KOPT-K1 (cell line): Measurements from ENCODE around the gene MYBBP1A.

Experiments
- H3K27ac ChIP-seq: fragments of 200-600 bp; sonication (generic); 2 replicates; pipeline ENCODE4 v1.5.1; 2016; ENCODE audit warnings: antibody characterized with exemption, mild to moderate bottlenecking, low read depth, low read length; ENCODE audit not compliant: poor library complexity, severe bottlenecking
- H3K36me3 ChIP-seq: fragments of 200-600 bp; sonication (generic); 2 replicates; pipeline ENCODE4 v1.5.1; 2017; ENCODE audit warnings: antibody characterized with exemption, mild to moderate bottlenecking, low read length, moderate library complexity; ENCODE audit not compliant: insufficient read depth
- H3K9me3 ChIP-seq: fragments of 200-600 bp; sonication (generic); 2 replicates; pipeline ENCODE4 v1.5.1; 2017; ENCODE audit warnings: antibody characterized with exemption, low read length, mild to moderate bottlenecking; ENCODE audit not compliant: insufficient read depth, poor library complexity, severe bottlenecking

Gene MYBBP1A

DNA sequence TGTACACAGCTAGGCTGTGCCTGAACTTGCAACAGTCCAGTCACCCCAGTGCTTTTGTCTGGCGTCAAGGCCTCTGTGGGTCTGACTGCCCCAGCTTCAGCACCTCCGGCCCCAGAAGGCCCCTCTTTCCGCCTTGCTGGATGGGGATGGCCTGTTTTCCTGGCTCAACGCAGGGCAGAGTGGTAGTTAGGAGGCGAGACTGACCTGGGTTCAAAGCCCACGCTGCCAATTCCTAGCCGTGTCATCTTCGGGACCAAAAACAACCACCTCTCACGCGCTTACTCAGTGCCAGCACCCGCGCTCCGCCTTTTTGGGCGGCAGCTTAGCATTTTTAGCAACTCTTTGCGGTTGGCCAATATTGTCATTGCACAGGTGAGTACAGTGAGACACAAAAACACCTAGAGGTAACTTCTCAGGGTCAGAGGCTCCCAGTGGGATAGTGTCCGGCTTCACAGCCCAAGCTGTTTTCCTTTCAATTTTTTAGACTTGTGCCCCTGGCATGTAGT, 4.6 kb downstream of the MYBBP1A start:
- H3K36me3 ChIP-seq = peaks cover 85% of the 10 kb centered on the region
- H3K9me3 ChIP-seq = no peaks in the 10 kb centered on the region
- no peak overlapping the region for H3K27ac ChIP-seq

DNA sequence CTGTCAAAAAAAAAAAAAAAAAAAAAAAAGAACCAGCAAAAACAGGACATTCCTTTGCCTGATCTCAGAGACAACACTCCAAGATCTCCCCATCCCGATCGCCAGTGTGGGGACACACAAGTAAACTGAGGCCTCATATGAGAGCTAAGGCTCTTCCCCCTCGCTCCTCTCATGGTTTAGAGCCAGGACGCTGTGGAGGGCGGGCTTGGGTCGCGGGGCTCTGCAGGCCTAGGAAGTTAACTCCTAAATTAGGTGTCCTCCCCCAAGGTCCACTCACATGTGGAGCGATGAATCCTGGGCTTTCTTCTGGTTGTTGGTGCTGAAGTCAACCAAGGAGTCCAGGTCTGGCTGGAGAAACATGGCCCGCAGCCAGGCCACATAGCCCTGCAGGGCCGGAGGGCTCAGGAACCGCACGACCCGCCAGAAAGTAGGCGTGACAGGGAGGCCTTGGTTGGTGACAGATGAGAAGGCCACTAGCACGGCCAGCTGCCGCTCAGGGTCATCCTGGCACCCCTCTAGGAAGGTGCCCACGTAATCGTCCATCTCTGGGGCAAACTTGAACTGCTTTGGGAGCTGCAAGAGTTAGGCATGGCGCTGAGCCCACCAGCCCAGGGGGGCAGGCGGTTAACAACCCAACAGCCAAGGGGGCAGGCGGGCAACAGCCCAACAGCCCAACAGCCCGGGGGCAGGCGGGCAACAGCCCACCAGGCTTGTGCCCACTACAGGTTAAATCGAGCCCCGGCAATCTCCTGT, 5.2 kb downstream of the MYBBP1A start:
- no peak overlapping the region for H3K27ac ChIP-seq
- peaks cover 91% of the 10 kb centered on the region for H3K36me3 ChIP-seq
- H3K9me3 ChIP-seq = no peaks in the 10 kb centered on the region

DNA sequence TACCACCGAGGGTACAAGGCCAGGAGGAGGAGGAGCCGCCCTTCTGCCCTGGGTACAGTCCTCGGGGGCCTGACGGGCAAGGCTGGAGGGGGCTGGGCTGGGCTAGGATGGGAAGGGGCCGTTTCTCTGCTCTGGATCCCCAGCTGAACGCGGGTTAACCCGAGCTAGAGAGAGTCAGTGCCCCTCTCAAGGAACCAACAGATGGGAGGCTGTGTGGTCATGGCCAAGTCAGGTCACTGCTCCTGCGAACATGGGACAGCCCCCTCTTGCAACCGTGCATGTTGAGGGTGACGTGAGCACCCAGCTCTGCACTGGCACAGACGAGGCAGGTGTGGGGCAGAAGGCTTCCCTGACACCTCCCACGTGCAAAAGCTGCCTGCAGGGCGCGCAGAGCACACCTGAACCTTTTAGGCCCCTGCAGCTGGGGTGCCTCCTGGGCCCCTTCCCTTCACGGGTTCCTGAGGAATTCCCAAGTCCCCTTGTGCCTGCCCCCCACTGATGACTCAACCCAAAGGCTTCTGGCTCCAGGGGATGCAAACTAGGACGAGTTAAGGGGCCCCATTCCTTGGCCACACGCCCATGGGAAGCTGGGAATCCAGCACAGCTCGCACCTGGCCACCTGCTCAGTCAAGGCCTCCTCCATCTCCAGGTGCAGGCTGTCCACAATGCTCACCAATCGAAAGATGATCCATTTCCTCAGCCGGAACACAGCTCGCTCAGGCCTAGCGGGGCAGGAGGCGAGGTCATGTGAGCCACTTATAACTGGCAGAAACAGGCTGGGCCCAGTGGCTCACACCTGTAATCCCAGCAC, 6.3 kb downstream of the MYBBP1A start:
- H3K9me3 ChIP-seq = no peaks in the 10 kb centered on the region
- H3K27ac ChIP-seq = no peak overlapping the region
- peaks cover 100% of the 10 kb centered on the region for H3K36me3 ChIP-seq

DNA sequence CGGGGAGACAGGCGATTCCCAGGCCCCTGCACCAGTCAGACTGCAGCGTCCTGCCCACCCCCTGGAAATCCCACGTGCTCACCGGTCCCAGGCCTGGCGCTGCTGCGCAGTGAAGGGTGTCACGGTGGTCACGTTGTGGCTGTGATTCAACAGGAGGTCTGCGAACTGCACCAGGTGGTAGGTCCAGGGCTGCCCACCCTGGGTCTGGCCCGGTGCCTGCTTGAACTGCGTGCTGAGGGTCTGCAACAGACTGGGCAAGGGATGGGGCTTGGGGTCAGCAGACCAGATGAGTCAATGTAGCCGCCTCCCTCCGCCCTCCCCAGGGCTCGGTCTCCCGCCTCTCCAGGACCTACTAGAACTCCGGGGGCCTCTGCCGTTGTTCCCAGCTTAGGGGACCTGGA, 7.1 kb downstream of the MYBBP1A start:
- H3K27ac ChIP-seq = no peak overlapping the region
- no peaks in the 10 kb centered on the region for H3K9me3 ChIP-seq
- H3K36me3 ChIP-seq = peaks cover 100% of the 10 kb centered on the region

DNA sequence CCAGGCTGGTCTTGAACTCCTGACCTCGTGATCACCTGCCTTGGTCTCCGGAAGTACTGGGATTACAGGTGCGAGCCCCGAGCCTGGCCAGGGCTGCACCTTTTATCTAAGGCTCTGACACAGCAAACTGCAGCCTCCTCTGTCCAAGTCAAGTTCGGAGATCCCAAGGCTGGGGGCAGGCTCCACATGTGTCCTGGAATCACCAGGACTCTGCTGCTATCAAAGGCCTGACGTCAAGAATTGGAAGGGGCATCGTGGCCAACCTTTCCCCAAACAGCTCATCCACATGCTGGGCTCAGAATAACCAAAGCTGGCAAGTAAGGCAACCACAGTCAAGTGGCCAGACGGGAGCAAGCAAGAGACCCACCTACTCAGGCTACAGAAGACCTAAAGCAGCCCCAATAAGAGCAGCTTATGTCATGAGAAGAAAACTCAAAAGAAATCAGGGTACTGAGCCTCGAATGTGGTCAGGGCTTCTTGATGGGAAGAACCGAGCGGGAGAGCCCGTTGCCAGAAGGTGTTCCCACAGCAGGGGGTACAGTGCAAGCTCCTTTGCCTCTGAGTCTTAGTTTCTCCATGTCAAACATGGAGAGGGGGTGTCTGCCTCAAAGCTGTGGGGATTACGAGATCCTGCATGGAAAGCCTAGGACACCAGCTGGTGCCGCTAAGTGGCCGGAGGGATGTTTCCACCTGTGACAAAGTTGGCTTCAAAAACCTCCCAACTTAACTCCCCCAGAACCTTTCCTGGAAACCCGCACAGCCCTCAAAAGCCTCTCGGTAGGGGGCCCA, 7.9 kb downstream of the MYBBP1A start:
- H3K27ac ChIP-seq = no peak overlapping the region
- peaks cover 100% of the 10 kb centered on the region for H3K36me3 ChIP-seq
- no peaks in the 10 kb centered on the region for H3K9me3 ChIP-seq

DNA sequence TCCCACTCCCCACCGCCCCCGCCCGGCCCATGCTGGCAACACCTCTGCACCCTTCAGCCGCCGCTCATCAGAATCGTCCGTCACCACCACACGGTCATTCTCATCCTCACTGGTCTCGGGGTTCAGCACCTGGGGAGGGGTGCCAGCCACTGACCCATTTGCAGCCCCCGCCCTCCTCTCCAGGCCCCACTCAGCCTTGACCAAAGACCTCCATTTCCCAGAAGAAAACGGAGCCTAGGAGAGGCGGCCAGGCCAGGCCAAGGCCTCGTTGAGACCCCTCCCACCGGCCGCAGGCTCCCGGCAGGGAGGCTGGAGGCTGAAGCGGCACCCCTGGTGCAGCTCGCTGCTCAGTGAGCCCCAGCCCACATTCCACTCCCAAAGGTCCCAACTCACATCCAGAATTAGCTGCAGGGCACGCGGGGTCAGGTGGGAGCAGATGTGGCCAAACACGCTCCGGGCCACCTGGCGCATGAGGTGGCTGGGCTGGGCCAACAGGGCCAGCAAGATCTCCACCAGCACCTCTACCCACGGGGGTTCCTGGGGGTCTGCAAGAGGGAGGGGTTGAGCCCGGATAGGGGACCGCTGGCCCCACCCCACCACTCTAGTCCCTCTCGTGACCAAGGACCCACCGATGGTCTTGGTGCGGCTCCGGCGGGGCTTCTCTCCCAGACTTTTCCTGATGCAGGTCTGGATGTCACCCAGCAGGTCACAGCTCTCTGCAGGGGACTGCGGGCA, 9.8 kb downstream of the MYBBP1A start:
- H3K36me3 ChIP-seq = peaks cover 100% of the 10 kb centered on the region
- no peak overlapping the region for H3K27ac ChIP-seq

DNA sequence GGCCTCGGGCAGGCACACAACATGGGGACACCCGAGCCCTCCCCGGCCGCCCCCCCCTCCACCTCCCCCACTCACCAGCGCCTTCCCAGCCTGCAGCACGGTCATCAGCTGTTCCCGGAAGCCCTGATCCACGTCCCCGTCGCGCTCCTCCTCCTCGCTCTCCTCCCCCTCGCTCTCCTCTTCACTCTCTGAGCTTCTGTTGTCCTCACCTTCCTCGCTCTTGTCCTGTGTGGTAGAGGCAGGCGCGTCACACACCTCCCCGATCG, 10.3 kb downstream of the MYBBP1A start:
- H3K9me3 ChIP-seq = no peaks in the 10 kb centered on the region
- no peak overlapping the region for H3K27ac ChIP-seq
- peaks cover 100% of the 10 kb centered on the region for H3K36me3 ChIP-seq

More for the DNA sequence above, 9.8 kb downstream of the MYBBP1A start:
- H3K9me3 ChIP-seq = no peaks in the 10 kb centered on the region

DNA sequence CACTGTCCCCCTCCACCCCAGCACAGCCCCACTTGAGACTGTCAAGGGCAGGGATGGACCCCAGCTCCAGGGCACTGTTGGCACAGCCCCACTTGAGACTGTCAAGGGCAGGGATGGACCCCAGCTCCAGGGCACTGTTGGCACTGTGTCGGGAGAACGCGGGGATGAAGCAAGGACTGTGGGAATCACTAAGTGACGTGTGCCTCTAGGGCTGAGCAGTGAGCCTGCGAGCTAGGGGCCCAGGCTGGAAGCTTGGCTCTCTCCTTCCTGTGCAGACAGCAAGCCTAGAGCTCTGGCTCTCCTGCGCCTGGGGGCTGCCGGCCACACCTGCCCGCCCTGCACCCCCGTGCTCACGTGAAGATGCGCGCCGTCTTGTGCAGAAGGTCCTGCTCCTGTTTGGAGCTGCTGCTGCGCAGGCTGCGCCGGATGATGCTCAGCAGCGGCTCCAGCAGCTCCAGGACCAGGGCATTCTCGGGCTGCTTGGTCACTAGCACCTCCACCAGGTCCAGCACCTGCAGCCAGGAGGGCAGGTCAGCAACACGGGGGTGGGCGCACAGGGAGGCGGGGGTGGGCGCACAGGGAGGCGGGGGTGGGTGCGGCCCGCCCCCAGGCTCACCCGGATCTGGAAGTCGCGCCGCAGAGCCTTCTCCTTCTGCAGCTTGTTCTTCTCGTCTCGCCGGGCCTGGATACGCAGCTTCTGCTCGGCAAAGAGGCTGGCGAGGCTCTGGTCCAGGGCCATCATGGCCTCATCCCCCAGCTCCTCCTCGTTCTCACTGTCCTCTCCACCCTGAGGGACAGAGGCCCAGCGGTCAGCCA, 10.8 kb downstream of the MYBBP1A start:
- H3K9me3 ChIP-seq = no peaks in the 10 kb centered on the region
- peaks cover 100% of the 10 kb centered on the region for H3K36me3 ChIP-seq
- H3K27ac ChIP-seq = no peak overlapping the region

DNA sequence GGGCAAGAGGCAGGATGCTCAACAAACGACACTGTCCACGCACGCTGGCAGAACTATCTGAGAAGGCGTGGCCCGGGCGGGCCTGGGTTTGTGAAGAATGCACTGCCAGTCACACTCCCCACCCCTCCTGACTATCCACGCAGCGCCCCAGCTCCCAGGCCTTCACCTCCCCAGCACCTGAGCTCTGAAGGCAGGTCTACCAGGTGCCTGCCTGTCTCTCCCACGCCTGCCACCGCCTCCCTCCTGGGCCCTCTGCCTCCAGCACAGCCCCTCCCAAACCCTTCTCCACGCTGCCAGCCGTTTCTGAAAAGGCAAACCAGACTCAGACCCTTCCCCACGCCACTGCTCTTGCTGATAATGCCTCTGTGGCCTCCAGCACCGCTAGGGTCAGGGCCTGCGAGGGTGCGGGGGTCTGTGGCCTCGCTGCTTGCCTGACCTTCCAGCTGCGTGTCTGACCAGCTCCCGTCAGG, 11.6 kb downstream of the MYBBP1A start:
- H3K36me3 ChIP-seq = peaks cover 100% of the 10 kb centered on the region
- no peaks in the 10 kb centered on the region for H3K9me3 ChIP-seq
- no peak overlapping the region for H3K27ac ChIP-seq

DNA sequence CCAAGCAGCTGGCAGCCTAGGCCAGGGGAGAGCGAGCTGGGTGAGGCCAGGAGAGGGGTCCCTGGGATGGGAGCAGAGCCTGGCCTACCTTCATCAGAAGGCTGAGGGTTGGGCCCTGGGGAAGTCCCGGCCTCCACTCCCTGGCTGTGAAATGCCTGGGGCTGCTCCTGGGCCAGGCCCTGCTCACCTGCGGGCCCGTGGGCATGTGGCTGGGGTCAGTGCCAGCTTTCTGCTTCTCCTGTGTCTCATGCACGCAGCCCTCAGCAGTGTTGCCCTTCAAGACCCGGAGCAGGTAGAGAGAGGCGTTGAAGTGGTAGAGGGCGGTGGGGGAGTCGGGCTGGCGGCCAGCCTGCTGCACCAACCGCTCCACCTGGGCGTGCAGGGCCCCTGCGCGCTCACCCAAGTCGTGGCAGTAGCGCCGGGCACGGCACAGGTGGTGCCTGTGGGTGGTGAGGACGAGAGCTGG, 12.4 kb downstream of the MYBBP1A start:
- Histone ChIP-seq H3K9me3 (no peaks in the 10 kb centered on the region), H3K36me3 (peaks cover 100% of the 10 kb centered on the region), H3K27ac (no peak overlapping the region)

DNA sequence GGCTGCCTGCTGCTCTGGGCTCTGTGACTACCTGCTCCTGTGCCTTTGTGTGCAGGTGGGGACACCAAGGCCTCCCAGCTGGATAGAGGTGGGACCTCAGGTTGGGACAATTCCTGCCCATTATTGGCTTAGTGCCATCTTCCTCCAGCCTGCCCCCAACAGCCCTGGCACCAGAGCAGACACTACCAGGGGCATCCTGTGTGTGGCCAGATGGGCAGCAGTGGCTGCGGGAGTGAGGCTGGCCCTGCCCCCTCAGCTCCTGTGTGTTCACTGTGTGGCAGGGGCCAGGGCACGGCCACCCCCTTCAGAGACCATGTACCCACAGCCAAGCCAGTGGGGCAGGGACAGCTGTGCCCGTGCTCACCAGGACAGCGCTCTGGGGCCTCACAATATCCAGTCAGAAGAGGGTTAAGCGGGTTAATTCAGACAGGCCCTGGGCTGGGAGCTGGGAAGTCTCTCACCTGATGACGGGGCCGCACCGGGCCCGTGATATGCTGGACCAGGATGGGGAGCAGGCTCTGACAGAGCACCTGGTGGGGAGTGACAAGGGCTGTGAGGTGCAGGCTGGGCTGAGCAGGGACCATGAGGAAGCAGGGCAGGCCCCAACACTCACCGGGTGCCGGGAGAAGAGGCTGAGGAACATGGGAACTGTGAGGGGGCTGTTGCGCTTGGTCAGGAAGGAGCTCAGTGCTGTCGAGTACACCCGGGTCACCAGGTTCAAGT, 13.0 kb downstream of the MYBBP1A start:
- Histone ChIP-seq H3K27ac (no peak overlapping the region), H3K9me3 (no peaks in the 10 kb centered on the region), H3K36me3 (peaks cover 100% of the 10 kb centered on the region)

DNA sequence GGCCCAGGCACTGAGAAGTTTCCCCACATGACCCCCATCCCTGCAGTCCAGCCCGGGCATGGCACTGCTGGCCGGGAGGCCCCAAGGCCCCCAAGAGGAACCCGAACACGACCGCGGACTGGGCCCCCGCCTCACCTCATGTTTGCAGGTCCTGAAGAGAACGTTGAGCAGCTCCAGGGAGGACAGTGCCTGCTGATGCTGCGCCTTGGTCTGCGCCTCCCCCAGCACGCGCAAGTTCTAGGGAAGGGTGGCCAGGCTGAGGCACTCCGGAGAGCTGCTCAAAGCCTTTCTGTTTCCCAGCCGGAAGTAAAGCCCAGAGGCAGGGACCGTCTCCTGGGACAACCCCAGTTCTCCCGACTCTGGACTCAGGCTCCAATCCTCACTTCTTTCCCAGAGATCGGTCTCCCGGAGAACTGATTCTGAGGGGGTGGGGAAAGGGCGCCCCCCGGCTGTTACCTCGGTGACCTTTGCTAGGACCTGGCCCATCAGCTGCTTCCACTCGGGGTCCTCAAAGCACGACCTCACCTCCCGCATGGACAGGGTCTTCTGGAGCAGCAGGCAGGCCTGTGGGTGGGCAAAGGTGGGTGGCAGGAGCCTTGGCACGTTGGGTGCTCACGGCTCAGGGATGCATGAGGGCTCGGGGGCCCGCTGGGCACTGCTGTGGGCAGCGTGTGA, 13.7 kb downstream of the MYBBP1A start:
- no peaks in the 10 kb centered on the region for H3K9me3 ChIP-seq
- H3K27ac ChIP-seq = no peak overlapping the region
- H3K36me3 ChIP-seq = peaks cover 100% of the 10 kb centered on the region
